ENCODE measurements around the gene CNKSR3.

The CNKSR3 gene

GRCh38 chr6:154428897-154429296 is 81.6 kb downstream of the CNKSR3 start:
- H3K27me3 ChIP-seq (replicated peaks; ENCODE audit: control insufficient read depth, insufficient read depth, low read length): no peaks in the 10 kb centered on the region
- no peak for DNase-seq (ENCODE audit: low read depth)
- H3K4me3 ChIP-seq (ENCODE audit: low read length): no peak overlapping the region

GRCh38 chr6:154427446-154427845 is 83.0 kb downstream of the CNKSR3 start:
- peaks cover 17% of the 10 kb centered on the region for H3K4me1 ChIP-seq (ENCODE audit: control insufficient read depth, insufficient read depth, low read length)
- peak; percentile 58 for DNase-seq (ENCODE audit: low read depth)

More at GRCh38 chr6:154428897-154429296, 81.6 kb downstream of the CNKSR3 start:
- H3K9me3 ChIP-seq (ENCODE audit: control insufficient read depth, low read length): no peaks in the 10 kb centered on the region
- no peak overlapping the region for H3K9ac ChIP-seq (ENCODE audit: low read length)
- H3K4me1 ChIP-seq (ENCODE audit: control insufficient read depth, insufficient read depth, low read length): peaks cover 17% of the 10 kb centered on the region
- peaks cover 12% of the 10 kb centered on the region for H3K36me3 ChIP-seq (ENCODE audit: control insufficient read depth, insufficient read depth, low read length, severe bottlenecking)

GRCh38 chr6:154426997-154427396 is 83.5 kb downstream of the CNKSR3 start:
- no peak for DNase-seq (ENCODE audit: low read depth)
- peak overlapping the region; percentile 23 for H3K4me3 ChIP-seq (ENCODE audit: low read length)
- H3K9me3 ChIP-seq (ENCODE audit: control insufficient read depth, low read length): no peaks in the 10 kb centered on the region
- H3K4me1 ChIP-seq (ENCODE audit: control insufficient read depth, insufficient read depth, low read length): peaks cover 17% of the 10 kb centered on the region
- H3K36me3 ChIP-seq (ENCODE audit: control insufficient read depth, insufficient read depth, low read length, severe bottlenecking): peaks cover 15% of the 10 kb centered on the region
- peak overlapping the region; percentile 28 for H3K9ac ChIP-seq (ENCODE audit: low read length)
- H3K27me3 ChIP-seq (replicated peaks; ENCODE audit: control insufficient read depth, insufficient read depth, low read length): no peaks in the 10 kb centered on the region

More at GRCh38 chr6:154427446-154427845, 83.0 kb downstream of the CNKSR3 start:
- Histone ChIP-seq H3K9me3 (ENCODE audit: control insufficient read depth, low read length) (no peaks in the 10 kb centered on the region), H3K36me3 (ENCODE audit: control insufficient read depth, insufficient read depth, low read length, severe bottlenecking) (peaks cover 12% of the 10 kb centered on the region), H3K4me3 (ENCODE audit: low read length) (peak overlapping the region; percentile 30), H3K27me3 (replicated peaks; ENCODE audit: control insufficient read depth, insufficient read depth, low read length) (no peaks in the 10 kb centered on the region), H3K9ac (ENCODE audit: low read length) (peak overlapping the region; percentile 28)

GRCh38 chr6:154425034-154425433 is 85.5 kb downstream of the CNKSR3 start:
- Histone ChIP-seq H3K36me3 (ENCODE audit: control insufficient read depth, insufficient read depth, low read length, severe bottlenecking) (peaks cover 16% of the 10 kb centered on the region), H3K9ac (ENCODE audit: low read length) (no peak overlapping the region), H3K27me3 (replicated peaks; ENCODE audit: control insufficient read depth, insufficient read depth, low read length) (no peaks in the 10 kb centered on the region), H3K4me3 (ENCODE audit: low read length) (no peak overlapping the region), H3K9me3 (ENCODE audit: control insufficient read depth, low read length) (no peaks in the 10 kb centered on the region), H3K4me1 (ENCODE audit: control insufficient read depth, insufficient read depth, low read length) (peaks cover 17% of the 10 kb centered on the region)
- no peak for DNase-seq (ENCODE audit: low read depth)

- Histone ChIP-seq H3K36me3 (ENCODE audit: control insufficient read depth, insufficient read depth, low read length, severe bottlenecking) (peaks cover 9% of the 10 kb centered on the region), H3K9me3 (ENCODE audit: control insufficient read depth, low read length) (no peaks in the 10 kb centered on the region), H3K9ac (ENCODE audit: low read length) (no peak overlapping the region), H3K4me1 (ENCODE audit: control insufficient read depth, insufficient read depth, low read length) (peaks cover 26% of the 10 kb centered on the region), H3K4me3 (ENCODE audit: low read length) (no peak overlapping the region), H3K27me3 (replicated peaks; ENCODE audit: control insufficient read depth, insufficient read depth, low read length) (no peaks in the 10 kb centered on the region)
- DNase-seq (ENCODE audit: low read depth): peak; percentile 32
These were observed 96.3 kb downstream of the CNKSR3 start for GRCh38 chr6:154414021-154414813.

- H3K36me3 ChIP-seq (ENCODE audit: control insufficient read depth, insufficient read depth, low read length, severe bottlenecking): peaks cover 5% of the 10 kb centered on the region
- no peaks in the 10 kb centered on the region for H3K27me3 ChIP-seq (replicated peaks; ENCODE audit: control insufficient read depth, insufficient read depth, low read length)
- H3K9ac ChIP-seq (ENCODE audit: low read length): no peak overlapping the region
- peaks cover 39% of the 10 kb centered on the region for H3K4me1 ChIP-seq (ENCODE audit: control insufficient read depth, insufficient read depth, low read length)
- DNase-seq (ENCODE audit: low read depth): no peak
- H3K9me3 ChIP-seq (ENCODE audit: control insufficient read depth, low read length): no peaks in the 10 kb centered on the region
- H3K4me3 ChIP-seq (ENCODE audit: low read length): no peak overlapping the region
These were observed 98.2 kb downstream of the CNKSR3 start for GRCh38 chr6:154412106-154412820.

GRCh38 chr6:154411076-154411475 is 99.4 kb downstream of the CNKSR3 start:
- Histone ChIP-seq H3K27me3 (replicated peaks; ENCODE audit: control insufficient read depth, insufficient read depth, low read length) (no peaks in the 10 kb centered on the region), H3K4me3 (ENCODE audit: low read length) (peak overlapping the region; percentile 66), H3K4me1 (ENCODE audit: control insufficient read depth, insufficient read depth, low read length) (peaks cover 39% of the 10 kb centered on the region), H3K9ac (ENCODE audit: low read length) (peak overlapping the region; percentile 58), H3K9me3 (ENCODE audit: control insufficient read depth, low read length) (no peaks in the 10 kb centered on the region), H3K36me3 (ENCODE audit: control insufficient read depth, insufficient read depth, low read length, severe bottlenecking) (peaks cover 10% of the 10 kb centered on the region)
- DNase-seq (ENCODE audit: low read depth): peak; percentile 61

- Histone ChIP-seq H3K4me1 (ENCODE audit: control insufficient read depth, insufficient read depth, low read length) (peaks cover 39% of the 10 kb centered on the region), H3K9me3 (ENCODE audit: control insufficient read depth, low read length) (no peaks in the 10 kb centered on the region), H3K36me3 (ENCODE audit: control insufficient read depth, insufficient read depth, low read length, severe bottlenecking) (peaks cover 13% of the 10 kb centered on the region), H3K9ac (ENCODE audit: low read length) (peak overlapping the region; percentile 69), H3K27me3 (replicated peaks; ENCODE audit: control insufficient read depth, insufficient read depth, low read length) (no peaks in the 10 kb centered on the region), H3K4me3 (ENCODE audit: low read length) (peak overlapping the region; percentile 66)
- peak; percentile 96 for DNase-seq (ENCODE audit: low read depth)
These were observed 99.8 kb downstream of the CNKSR3 start for GRCh38 chr6:154410619-154411072.

GRCh38 chr6:154408891-154409500 is 101.5 kb downstream of the CNKSR3 start:
- H3K36me3 ChIP-seq (ENCODE audit: control insufficient read depth, insufficient read depth, low read length, severe bottlenecking): peaks cover 8% of the 10 kb centered on the region
- no peak overlapping the region for H3K9ac ChIP-seq (ENCODE audit: low read length)
- H3K9me3 ChIP-seq (ENCODE audit: control insufficient read depth, low read length): no peaks in the 10 kb centered on the region
- no peaks in the 10 kb centered on the region for H3K27me3 ChIP-seq (replicated peaks; ENCODE audit: control insufficient read depth, insufficient read depth, low read length)
- H3K4me3 ChIP-seq (ENCODE audit: low read length): no peak overlapping the region
- peaks cover 55% of the 10 kb centered on the region for H3K4me1 ChIP-seq (ENCODE audit: control insufficient read depth, insufficient read depth, low read length)
- peak; percentile 30 for DNase-seq (ENCODE audit: low read depth)

- Histone ChIP-seq H3K9ac (ENCODE audit: low read length) (no peak overlapping the region), H3K4me1 (ENCODE audit: control insufficient read depth, insufficient read depth, low read length) (peaks cover 62% of the 10 kb centered on the region), H3K36me3 (ENCODE audit: control insufficient read depth, insufficient read depth, low read length, severe bottlenecking) (peaks cover 8% of the 10 kb centered on the region), H3K27me3 (replicated peaks; ENCODE audit: control insufficient read depth, insufficient read depth, low read length) (no peaks in the 10 kb centered on the region), H3K9me3 (ENCODE audit: control insufficient read depth, low read length) (no peaks in the 10 kb centered on the region), H3K4me3 (ENCODE audit: low read length) (no peak overlapping the region)
- DNase-seq (ENCODE audit: low read depth): no peak
These were observed 103.0 kb downstream of the CNKSR3 start for GRCh38 chr6:154407440-154407839.

GRCh38 chr6:154406869-154407268 is 103.6 kb downstream of the CNKSR3 start:
- Histone ChIP-seq H3K4me3 (ENCODE audit: low read length) (no peak overlapping the region), H3K4me1 (ENCODE audit: control insufficient read depth, insufficient read depth, low read length) (peaks cover 60% of the 10 kb centered on the region), H3K9me3 (ENCODE audit: control insufficient read depth, low read length) (no peaks in the 10 kb centered on the region), H3K9ac (ENCODE audit: low read length) (no peak overlapping the region), H3K27me3 (replicated peaks; ENCODE audit: control insufficient read depth, insufficient read depth, low read length) (no peaks in the 10 kb centered on the region), H3K36me3 (ENCODE audit: control insufficient read depth, insufficient read depth, low read length, severe bottlenecking) (peaks cover 8% of the 10 kb centered on the region)
- DNase-seq (ENCODE audit: low read depth): no peak
